Head of caudate nucleus (tissue), 42 donors: Measurements from ENCODE around the gene CX3CR1.
"Not testable (repeated sequence)": the region's sequence is repeated elsewhere in the genome, so short reads cannot be mapped to it uniquely, and the experiment has no call there.

ENCODE experiments used
- DNase-seq, 42 donors: peaks; one replicate each; pipeline versions ENCODE4 v3.0.0 to v3.0.0-alpha.2; 2020 to 2021; ENCODE audit warnings: mixed read lengths in 7 of 42
- intact Hi-C: fragments of 100-400 bp; cut with DNase I; formaldehyde crosslinking; loops from one replicate; pipeline ENCODE4 v1.15.0; 2022

The CX3CR1 gene

GRCh38 chr3:39249453-39250115 lies 30.3 kb downstream of the CX3CR1 start:
- DNase-seq = no peak
- intact Hi-C loops = no loop called here

- no peak for DNase-seq
- intact Hi-C loops = no loop called here
These were observed 38.3 kb downstream of the CX3CR1 start for GRCh38 chr3:39241561-39241960.

- intact Hi-C loops = no loop called here
- DNase-seq = no peak
These were observed 42.8 kb downstream of the CX3CR1 start for GRCh38 chr3:39237027-39237426.

- peak in 2 of 42 donors; percentile 30 to 37 for DNase-seq
- intact Hi-C loops = no loop called here
These were observed 45.2 kb downstream of the CX3CR1 start for GRCh38 chr3:39234651-39235050.

GRCh38 chr3:39232859-39233258 lies 47.0 kb downstream of the CX3CR1 start:
- peak in 1 of 42 donors; percentile 32 for DNase-seq
- intact Hi-C loops = no loop called here

- intact Hi-C loops = no loop called here
- no peak for DNase-seq
These were observed 49.4 kb downstream of the CX3CR1 start for GRCh38 chr3:39230453-39230852.

GRCh38 chr3:39228496-39228895 lies 51.3 kb downstream of the CX3CR1 start:
- no peak for DNase-seq
- intact Hi-C loops = no loop called here

GRCh38 chr3:39227596-39227995 lies 52.2 kb downstream of the CX3CR1 start:
- intact Hi-C loops = not testable (repeated sequence)

GRCh38 chr3:39226106-39226741 lies 53.6 kb downstream of the CX3CR1 start:
- intact Hi-C loops = no loop called here
- no peak for DNase-seq

More at GRCh38 chr3:39227596-39227995, 52.2 kb downstream of the CX3CR1 start:
- peak in 1 of 42 donors; percentile 2 for DNase-seq

- intact Hi-C loops = no loop called here
These were observed 55.5 kb downstream of the CX3CR1 start for GRCh38 chr3:39224288-39224687.

GRCh38 chr3:39222939-39223338 lies 56.9 kb downstream of the CX3CR1 start:
- intact Hi-C loops = no loop called here
- DNase-seq = no peak

More at GRCh38 chr3:39224288-39224687, 55.5 kb downstream of the CX3CR1 start:
- DNase-seq = peak in 1 of 42 donors; percentile 6

- intact Hi-C loops = no loop called here
These were observed 57.4 kb downstream of the CX3CR1 start for GRCh38 chr3:39222462-39222861.

GRCh38 chr3:39221141-39221530 lies 58.7 kb downstream of the CX3CR1 start:
- intact Hi-C loops = no loop called here
- DNase-seq = peak in 1 of 42 donors; percentile 2

More at GRCh38 chr3:39222462-39222861, 57.4 kb downstream of the CX3CR1 start:
- DNase-seq = no peak

- peak in 19 of 42 donors; percentile 10 to 51 (median 23) for DNase-seq
- intact Hi-C loops = no loop called here
These were observed 59.3 kb downstream of the CX3CR1 start for GRCh38 chr3:39220407-39221140.

GRCh38 chr3:39219702-39220101 lies 60.1 kb downstream of the CX3CR1 start:
- intact Hi-C loops = no loop called here
- DNase-seq = peak in 1 of 42 donors; percentile 12

- intact Hi-C loops = no loop called here
- DNase-seq = peak in 1 of 42 donors; percentile 36
These were observed 63.6 kb downstream of the CX3CR1 start for GRCh38 chr3:39216176-39216790.

GRCh38 chr3:39213613-39214012 lies 66.2 kb downstream of the CX3CR1 start:
- intact Hi-C loops = no loop called here
- no peak for DNase-seq
